ENCODE results near the gene GPATCH4.

Gene GPATCH4

DNA sequence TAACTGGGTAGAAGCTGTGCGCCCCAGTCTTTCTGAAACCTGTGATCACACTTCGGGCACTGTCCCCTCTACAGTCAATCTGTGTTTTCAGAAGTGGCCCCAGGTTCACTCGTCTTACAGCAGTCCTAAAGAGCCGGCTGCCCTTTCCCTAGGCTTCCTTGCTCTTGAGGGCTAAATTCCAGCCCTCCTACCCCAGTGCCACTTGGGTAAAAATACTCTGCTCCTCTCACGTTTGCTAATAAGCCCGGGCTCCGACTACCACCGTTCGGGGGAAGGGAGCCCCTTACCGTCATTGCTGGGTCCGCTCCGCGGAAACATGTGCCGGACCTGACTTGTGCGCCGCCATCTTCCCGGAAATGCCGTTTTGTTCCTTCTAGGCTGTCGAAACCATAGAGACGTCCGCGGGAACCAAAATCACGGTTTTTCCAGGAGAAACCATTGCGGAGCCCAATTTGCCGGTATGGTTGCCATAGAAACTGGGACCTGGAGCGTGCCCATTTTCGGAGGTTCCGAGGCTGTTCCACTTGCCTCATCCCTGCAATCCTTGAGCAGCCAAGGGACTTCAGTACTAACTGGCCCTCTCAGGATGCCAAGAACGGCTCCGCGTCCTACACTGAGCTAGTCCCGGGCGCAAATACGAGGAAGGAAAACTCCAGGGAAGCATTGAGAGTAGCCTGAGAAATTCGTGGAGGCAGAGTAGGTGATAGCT is at the start of gene GPATCH4:
GPATCH4 (minus strand) TSS at position 358 of the 709 bp plus-strand sequence.
- H3K4me3 ChIP-seq (ENCODE audit: low read length): peak within 1 kb of the TSS; percentile 77

DNA sequence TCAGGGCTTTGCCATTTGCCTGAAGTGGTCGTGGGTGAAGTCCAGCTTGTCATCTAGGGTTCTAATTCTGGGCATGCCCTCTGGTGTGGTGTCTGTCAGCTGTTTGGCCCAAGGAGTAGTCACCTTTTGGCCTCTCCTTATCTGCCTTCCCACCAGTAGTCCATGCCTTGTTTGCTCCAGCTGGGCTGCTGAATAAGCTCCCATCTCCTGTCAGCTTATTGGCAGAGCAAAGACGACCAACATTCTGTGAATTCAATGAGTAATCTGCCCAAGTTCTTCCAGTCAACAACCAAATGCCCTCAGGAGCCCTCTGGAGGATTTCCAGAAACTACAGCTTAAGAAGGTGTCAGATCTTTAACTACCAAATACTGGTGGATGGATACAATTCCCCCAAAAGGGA is 47.7 kb upstream of the GPATCH4 start:
- H3K4me3 ChIP-seq (ENCODE audit: low read length): no peak overlapping the region
- H2AFZ ChIP-seq (ENCODE audit: low read depth, low read length): no peak overlapping the region
- no peaks in the 10 kb centered on the region for H3K4me1 ChIP-seq (ENCODE audit: insufficient read depth, low read length)
- no peaks in the 10 kb centered on the region for H3K27me3 ChIP-seq (ENCODE audit: insufficient read depth, low read length)
- no peaks in the 10 kb centered on the region for H3K36me3 ChIP-seq (ENCODE audit: insufficient read depth, low read length)
- H3K9me3 ChIP-seq (ENCODE audit: low read length): no peaks in the 10 kb centered on the region

More for the DNA sequence above, at the start of gene GPATCH4:
- H2AFZ ChIP-seq (ENCODE audit: low read depth, low read length): peak within 1 kb of the TSS; percentile 79
- peaks cover 19% of the 10 kb centered on the region for H3K36me3 ChIP-seq (ENCODE audit: insufficient read depth, low read length)
- no peaks in the 10 kb centered on the region for H3K9me3 ChIP-seq (ENCODE audit: low read length)
- H3K27me3 ChIP-seq (ENCODE audit: insufficient read depth, low read length): no peaks in the 10 kb centered on the region
- H3K4me1 ChIP-seq (ENCODE audit: insufficient read depth, low read length): peaks cover 9% of the 10 kb centered on the region

DNA sequence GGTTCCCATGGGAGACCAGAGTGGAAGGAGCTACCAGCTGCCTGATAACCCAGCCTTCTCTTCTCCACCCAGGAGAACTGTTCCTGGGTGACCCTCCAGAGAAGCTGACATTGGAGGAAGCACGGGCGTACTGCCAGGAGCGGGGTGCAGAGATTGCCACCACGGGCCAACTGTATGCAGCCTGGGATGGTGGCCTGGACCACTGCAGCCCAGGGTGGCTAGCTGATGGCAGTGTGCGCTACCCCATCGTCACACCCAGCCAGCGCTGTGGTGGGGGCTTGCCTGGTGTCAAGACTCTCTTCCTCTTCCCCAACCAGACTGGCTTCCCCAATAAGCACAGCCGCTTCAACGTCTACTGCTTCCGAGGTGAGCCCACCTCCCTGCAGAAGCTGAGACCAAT is 47.2 kb upstream of the GPATCH4 start:
- Histone ChIP-seq H3K4me3 (ENCODE audit: low read length) (no peak overlapping the region), H3K4me1 (ENCODE audit: insufficient read depth, low read length) (no peaks in the 10 kb centered on the region), H2AFZ (ENCODE audit: low read depth, low read length) (no peak overlapping the region), H3K36me3 (ENCODE audit: insufficient read depth, low read length) (no peaks in the 10 kb centered on the region), H3K9me3 (ENCODE audit: low read length) (no peaks in the 10 kb centered on the region), H3K27me3 (ENCODE audit: insufficient read depth, low read length) (peaks cover 3% of the 10 kb centered on the region)

DNA sequence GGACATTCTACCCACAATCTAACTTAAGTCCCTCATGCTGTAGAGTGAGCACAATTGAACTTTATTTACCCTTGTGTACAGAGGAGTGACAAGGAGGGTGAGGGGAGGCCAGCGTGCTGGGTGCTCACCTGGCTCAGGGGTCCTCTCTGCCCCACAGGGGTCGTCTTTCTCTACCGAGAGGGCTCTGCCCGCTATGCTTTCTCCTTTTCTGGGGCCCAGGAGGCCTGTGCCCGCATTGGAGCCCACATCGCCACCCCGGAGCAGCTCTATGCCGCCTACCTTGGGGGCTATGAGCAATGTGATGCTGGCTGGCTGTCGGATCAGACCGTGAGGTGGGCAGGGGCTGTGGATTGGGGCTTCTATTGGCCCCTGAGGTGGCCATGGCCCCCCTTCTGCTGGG is 46.1 kb upstream of the GPATCH4 start:
- Histone ChIP-seq H3K27me3 (ENCODE audit: insufficient read depth, low read length) (peaks cover 12% of the 10 kb centered on the region), H2AFZ (ENCODE audit: low read depth, low read length) (no peak overlapping the region), H3K4me1 (ENCODE audit: insufficient read depth, low read length) (peaks cover 2% of the 10 kb centered on the region), H3K36me3 (ENCODE audit: insufficient read depth, low read length) (no peaks in the 10 kb centered on the region), H3K9me3 (ENCODE audit: low read length) (no peaks in the 10 kb centered on the region), H3K4me3 (ENCODE audit: low read length) (no peak overlapping the region)

DNA sequence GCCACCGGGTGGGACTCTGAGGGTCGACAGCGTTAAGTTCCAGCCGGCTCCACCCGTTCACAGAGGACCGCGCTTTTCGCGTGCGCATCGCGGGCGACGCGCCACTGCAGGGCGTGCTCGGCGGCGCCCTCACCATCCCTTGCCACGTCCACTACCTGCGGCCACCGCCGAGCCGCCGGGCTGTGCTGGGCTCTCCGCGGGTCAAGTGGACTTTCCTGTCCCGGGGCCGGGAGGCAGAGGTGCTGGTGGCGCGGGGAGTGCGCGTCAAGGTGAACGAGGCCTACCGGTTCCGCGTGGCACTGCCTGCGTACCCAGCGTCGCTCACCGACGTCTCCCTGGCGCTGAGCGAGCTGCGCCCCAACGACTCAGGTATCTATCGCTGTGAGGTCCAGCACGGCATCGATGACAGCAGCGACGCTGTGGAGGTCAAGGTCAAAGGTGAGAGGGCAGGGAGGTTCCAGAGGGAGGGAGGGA is 45.5 kb upstream of the GPATCH4 start:
- H3K9me3 ChIP-seq (ENCODE audit: low read length): no peaks in the 10 kb centered on the region
- no peak overlapping the region for H3K4me3 ChIP-seq (ENCODE audit: low read length)
- no peak overlapping the region for H2AFZ ChIP-seq (ENCODE audit: low read depth, low read length)
- H3K36me3 ChIP-seq (ENCODE audit: insufficient read depth, low read length): no peaks in the 10 kb centered on the region
- peaks cover 12% of the 10 kb centered on the region for H3K27me3 ChIP-seq (ENCODE audit: insufficient read depth, low read length)
- H3K4me1 ChIP-seq (ENCODE audit: insufficient read depth, low read length): peaks cover 6% of the 10 kb centered on the region

DNA sequence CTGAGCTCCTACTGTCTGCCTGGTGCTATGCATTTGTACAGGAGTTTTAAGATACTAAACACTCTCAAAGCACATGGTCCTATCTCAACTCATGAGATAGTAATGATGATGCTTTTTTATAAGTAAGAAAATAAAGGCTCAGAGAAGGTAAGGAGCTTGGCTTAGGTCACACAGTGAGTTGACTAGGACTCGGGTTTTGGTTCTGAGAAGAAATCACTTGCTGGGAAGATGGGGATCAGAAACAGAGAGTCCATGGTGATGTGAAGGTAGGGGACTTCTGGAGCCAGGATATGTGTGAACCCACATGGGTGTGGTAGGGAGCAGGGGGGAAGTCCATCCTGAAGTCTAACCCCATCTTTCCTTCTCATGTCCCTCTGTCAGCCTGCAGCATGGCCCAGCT is 44.4 kb upstream of the GPATCH4 start:
- no peak overlapping the region for H2AFZ ChIP-seq (ENCODE audit: low read depth, low read length)
- H3K4me1 ChIP-seq (ENCODE audit: insufficient read depth, low read length): peaks cover 17% of the 10 kb centered on the region
- H3K9me3 ChIP-seq (ENCODE audit: low read length): no peaks in the 10 kb centered on the region
- H3K27me3 ChIP-seq (ENCODE audit: insufficient read depth, low read length): peaks cover 12% of the 10 kb centered on the region
- H3K36me3 ChIP-seq (ENCODE audit: insufficient read depth, low read length): no peaks in the 10 kb centered on the region
- H3K4me3 ChIP-seq (ENCODE audit: low read length): no peak overlapping the region

DNA sequence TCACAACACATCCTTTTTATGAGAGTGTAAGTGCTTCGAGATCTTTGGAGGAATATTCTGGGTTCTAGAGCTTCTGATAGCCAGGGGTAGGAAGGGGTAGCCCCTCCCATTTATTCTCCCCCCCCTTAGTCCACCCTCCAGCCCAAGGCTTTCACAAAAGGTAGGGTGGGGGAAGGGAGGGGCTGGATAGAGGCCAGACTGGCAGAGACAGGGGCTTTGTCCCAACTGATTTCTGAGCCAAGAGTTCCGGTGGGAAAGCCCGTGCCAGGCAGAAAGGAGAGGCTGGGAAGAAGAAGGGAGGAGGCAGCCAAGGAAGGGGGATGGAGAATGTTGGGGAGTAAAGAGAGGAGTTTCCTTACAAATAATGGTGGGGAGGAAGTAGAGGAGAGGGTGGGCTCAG is 43.8 kb upstream of the GPATCH4 start:
- Histone ChIP-seq H3K4me1 (ENCODE audit: insufficient read depth, low read length) (peaks cover 18% of the 10 kb centered on the region), H3K36me3 (ENCODE audit: insufficient read depth, low read length) (no peaks in the 10 kb centered on the region), H3K9me3 (ENCODE audit: low read length) (no peaks in the 10 kb centered on the region), H2AFZ (ENCODE audit: low read depth, low read length) (no peak overlapping the region), H3K27me3 (ENCODE audit: insufficient read depth, low read length) (peaks cover 13% of the 10 kb centered on the region), H3K4me3 (ENCODE audit: low read length) (no peak overlapping the region)

DNA sequence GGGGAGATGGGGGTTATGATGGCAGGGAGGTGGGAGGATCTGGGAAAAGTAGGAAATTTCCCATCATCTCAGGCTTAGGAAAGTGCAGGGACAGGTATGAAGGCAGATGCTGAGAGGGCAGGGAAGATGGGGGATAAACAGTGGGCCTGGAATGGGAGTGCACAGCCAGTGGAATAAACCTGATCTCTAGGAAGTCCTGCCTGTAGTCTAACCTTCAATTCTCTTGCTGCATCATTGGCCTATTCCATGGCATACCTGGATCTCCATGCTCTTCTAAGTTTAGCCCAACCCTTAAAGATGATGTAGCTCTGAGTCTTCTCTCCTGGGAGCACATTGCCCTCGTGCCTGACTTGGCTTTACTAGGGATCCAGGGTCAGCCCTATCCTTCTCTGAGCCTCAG is 43.4 kb upstream of the GPATCH4 start:
- no peaks in the 10 kb centered on the region for H3K36me3 ChIP-seq (ENCODE audit: insufficient read depth, low read length)
- no peaks in the 10 kb centered on the region for H3K9me3 ChIP-seq (ENCODE audit: low read length)
- H3K27me3 ChIP-seq (ENCODE audit: insufficient read depth, low read length): peaks cover 17% of the 10 kb centered on the region
- H3K4me3 ChIP-seq (ENCODE audit: low read length): no peak overlapping the region
- no peak overlapping the region for H2AFZ ChIP-seq (ENCODE audit: low read depth, low read length)
- H3K4me1 ChIP-seq (ENCODE audit: insufficient read depth, low read length): peaks cover 20% of the 10 kb centered on the region

DNA sequence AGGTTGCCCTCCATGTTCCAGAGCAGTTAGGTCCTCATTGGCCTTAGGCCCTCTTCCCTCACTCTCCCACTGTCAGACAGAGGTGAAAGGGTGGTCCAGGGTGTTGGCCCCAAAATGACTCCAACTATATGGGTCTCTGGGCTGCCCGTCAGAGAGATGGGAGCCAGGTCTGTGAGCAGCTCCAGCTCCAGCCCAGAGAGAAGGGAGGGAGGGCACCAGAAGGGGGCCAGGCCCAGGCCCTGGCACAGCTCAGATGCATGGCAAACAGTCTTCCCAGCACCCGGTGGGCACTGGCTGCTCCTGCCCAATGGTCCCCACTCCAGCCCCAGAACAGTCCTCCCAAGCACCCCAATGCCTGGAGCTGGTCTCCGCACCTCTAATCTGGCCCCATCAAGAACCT is 42.9 kb upstream of the GPATCH4 start:
- H2AFZ ChIP-seq (ENCODE audit: low read depth, low read length): no peak overlapping the region
- H3K4me1 ChIP-seq (ENCODE audit: insufficient read depth, low read length): peaks cover 24% of the 10 kb centered on the region
- H3K27me3 ChIP-seq (ENCODE audit: insufficient read depth, low read length): peaks cover 22% of the 10 kb centered on the region
- no peaks in the 10 kb centered on the region for H3K36me3 ChIP-seq (ENCODE audit: insufficient read depth, low read length)
- no peak overlapping the region for H3K4me3 ChIP-seq (ENCODE audit: low read length)
- H3K9me3 ChIP-seq (ENCODE audit: low read length): no peaks in the 10 kb centered on the region

DNA sequence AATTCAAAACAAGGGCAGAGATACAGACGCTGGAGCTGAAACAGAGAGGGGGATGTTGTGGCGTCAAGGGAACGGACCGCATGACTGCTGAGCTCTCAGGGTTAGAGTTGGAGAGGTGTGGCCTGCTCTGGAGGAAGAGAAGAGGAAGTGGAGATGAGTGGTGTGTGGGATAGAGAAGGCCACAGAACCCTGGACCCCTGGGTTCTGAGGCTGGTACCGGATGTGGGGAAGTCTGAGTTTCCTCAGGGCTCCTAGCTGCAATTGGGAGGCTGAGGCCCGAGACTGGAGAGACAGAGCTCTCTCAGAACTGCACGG is 42.5 kb upstream of the GPATCH4 start:
- no peaks in the 10 kb centered on the region for H3K9me3 ChIP-seq (ENCODE audit: low read length)
- no peak overlapping the region for H3K4me3 ChIP-seq (ENCODE audit: low read length)
- H3K4me1 ChIP-seq (ENCODE audit: insufficient read depth, low read length): peaks cover 24% of the 10 kb centered on the region
- no peaks in the 10 kb centered on the region for H3K36me3 ChIP-seq (ENCODE audit: insufficient read depth, low read length)
- peaks cover 24% of the 10 kb centered on the region for H3K27me3 ChIP-seq (ENCODE audit: insufficient read depth, low read length)
- no peak overlapping the region for H2AFZ ChIP-seq (ENCODE audit: low read depth, low read length)

DNA sequence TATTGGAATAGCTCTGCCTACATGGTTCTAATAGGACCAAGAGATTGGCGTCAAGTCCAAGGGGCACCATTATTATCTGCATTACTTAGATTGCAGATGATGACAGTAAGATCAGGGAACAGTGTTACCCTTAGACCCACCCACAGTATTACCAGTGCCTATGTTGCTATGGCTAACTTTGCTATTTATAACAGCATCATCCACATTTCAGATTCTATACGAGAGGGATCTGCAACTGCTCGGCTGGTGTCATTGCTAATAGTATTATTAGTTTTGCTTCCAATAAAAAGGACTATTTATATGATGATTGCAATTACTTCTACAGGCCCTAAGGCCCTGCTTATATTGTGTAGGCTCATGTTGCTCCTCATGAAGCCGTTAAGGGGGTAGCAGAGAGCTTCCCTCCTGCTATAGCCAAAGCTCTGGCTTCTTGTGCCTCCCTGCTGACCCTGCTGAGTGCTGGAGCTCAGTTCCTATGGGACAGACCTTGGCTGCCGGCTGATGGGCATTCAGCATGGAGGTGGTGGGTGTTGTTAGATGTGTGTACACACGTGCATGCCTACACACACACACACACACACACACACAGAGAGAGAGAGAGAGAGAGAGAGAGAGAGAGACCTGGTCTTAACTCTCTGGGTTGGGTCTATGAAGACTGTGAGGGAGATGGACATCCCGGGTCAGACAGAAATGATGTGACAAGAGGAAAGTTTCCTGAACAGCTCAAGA is 41.9 kb upstream of the GPATCH4 start:
- Histone ChIP-seq H3K4me1 (ENCODE audit: insufficient read depth, low read length) (peaks cover 24% of the 10 kb centered on the region), H2AFZ (ENCODE audit: low read depth, low read length) (no peak overlapping the region), H3K9me3 (ENCODE audit: low read length) (no peaks in the 10 kb centered on the region), H3K36me3 (ENCODE audit: insufficient read depth, low read length) (no peaks in the 10 kb centered on the region), H3K4me3 (ENCODE audit: low read length) (no peak overlapping the region), H3K27me3 (ENCODE audit: insufficient read depth, low read length) (peaks cover 26% of the 10 kb centered on the region)

DNA sequence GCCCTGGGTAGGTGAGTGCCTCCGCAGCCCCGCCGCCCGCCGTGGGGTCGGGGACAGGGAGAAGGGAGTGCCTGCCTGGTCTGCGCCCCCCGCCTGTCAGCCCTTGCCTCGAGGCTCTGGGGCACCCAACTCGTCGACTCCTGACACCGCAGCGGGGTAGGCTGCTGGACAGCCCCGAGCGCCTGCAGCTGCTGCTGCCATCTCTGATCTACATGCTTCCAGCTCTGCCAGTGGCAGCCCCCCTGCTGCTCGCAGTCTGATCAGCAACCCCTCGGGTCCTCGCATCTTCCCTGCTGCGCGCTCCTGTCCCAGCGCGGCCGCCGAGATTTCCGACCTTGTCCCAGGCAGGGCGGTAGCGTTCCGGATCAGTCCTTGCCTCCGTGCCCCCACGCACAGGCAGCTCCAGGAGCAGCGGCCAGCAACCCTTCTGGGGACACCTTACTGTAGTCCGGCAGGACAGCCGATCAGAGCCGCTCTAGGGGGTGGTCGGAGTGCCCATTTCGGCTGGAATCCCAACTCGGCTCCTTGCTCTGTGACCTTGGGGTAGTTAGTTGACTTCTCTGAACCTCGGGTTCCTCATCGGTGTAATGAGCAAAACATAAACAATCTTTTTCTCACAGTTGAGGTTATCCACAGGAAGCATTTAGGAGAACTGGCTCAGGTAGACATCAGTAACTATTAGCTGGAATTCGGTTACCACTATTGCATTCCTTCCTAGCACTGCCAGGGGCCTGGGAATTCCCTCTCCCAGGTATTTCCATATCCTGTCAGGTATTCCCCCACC is 41.2 kb upstream of the GPATCH4 start:
- peaks cover 26% of the 10 kb centered on the region for H3K27me3 ChIP-seq (ENCODE audit: insufficient read depth, low read length)
- H2AFZ ChIP-seq (ENCODE audit: low read depth, low read length): peak overlapping the region; percentile 26

DNA sequence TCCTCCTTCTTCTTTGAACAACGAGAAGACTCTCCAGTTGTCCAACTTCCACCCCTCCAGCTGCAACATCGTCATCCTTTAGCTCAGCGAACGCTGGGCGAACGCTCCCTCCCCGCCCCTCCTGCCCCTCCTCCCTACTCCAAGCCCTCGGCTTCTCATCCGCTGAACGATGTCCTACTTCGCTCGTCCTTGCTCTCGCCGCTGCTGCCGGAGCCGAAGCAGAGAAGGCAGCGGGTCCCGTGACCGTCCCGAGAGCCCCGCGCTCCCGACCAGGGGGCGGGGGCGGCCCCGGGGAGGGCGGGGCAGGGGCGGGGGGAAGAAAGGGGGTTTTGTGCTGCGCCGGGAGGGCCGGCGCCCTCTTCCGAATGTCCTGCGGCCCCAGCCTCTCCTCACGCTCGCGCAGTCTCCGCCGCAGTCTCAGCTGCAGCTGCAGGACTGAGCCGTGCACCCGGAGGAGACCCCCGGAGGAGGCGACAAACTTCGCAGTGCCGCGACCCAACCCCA is 40.5 kb upstream of the GPATCH4 start, which contains the start of gene BCAN:
BCAN (plus strand) TSS at position 357 of the 504 bp plus-strand sequence. CDS start 3,938 bp downstream, outside the sequence.
- no peaks in the 10 kb centered on the region for H3K36me3 ChIP-seq (ENCODE audit: insufficient read depth, low read length)
- H2AFZ ChIP-seq (ENCODE audit: low read depth, low read length): peak within 1 kb of the TSS; percentile 26
- no peaks in the 10 kb centered on the region for H3K9me3 ChIP-seq (ENCODE audit: low read length)
- H3K27me3 ChIP-seq (ENCODE audit: insufficient read depth, low read length): peaks cover 26% of the 10 kb centered on the region
- H3K4me3 ChIP-seq (ENCODE audit: low read length): peak within 1 kb of the TSS; percentile 41
- H3K4me1 ChIP-seq (ENCODE audit: insufficient read depth, low read length): peaks cover 24% of the 10 kb centered on the region

More for the DNA sequence above, 41.2 kb upstream of the GPATCH4 start:
- Histone ChIP-seq H3K4me1 (ENCODE audit: insufficient read depth, low read length) (peaks cover 24% of the 10 kb centered on the region), H3K9me3 (ENCODE audit: low read length) (no peaks in the 10 kb centered on the region), H3K36me3 (ENCODE audit: insufficient read depth, low read length) (no peaks in the 10 kb centered on the region), H3K4me3 (ENCODE audit: low read length) (peak overlapping the region; percentile 41)
